Posterior cingulate gyrus (tissue), 11 donors: ENCODE measurements around the gene MRPS27.

Source experiments
- DNase-seq, 10 donors: peaks; one replicate each; pipeline versions ENCODE4 v3.0.0 to v3.0.0-alpha.2; 2020 to 2021; ENCODE audit warnings: mixed read lengths in 3 of 10
- intact Hi-C: fragments of 100-400 bp; cut with DNase I; formaldehyde crosslinking; loops from one replicate; pipeline ENCODE4 v1.15.1; 2023

MRPS27 gene

DNA sequence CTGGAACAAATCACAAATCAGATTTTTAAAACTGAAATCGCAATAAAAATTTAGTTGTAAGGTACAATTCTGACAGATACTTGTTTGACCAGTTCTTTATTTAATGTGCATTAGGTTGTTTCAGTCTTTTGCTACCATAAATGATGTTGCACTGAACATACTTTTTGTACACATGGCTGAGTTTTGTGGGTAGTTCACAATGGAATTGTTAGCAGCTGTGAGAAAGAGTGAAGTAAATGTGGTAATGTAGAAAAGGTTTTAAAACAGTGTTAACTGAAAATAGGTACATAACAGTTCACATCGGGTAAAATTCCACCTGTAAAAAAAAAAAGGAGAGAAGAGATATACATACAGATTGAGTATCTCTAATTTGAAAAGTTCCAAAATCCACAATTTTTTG lies 25.6 kb downstream of the MRPS27 start:
- intact Hi-C loops = no loop called here
- DNase-seq = no peak

GRCh38 chr5:72293495-72294055 lies 26.5 kb downstream of the MRPS27 start:
- intact Hi-C loops = no loop called here
- no peak for DNase-seq

DNA sequence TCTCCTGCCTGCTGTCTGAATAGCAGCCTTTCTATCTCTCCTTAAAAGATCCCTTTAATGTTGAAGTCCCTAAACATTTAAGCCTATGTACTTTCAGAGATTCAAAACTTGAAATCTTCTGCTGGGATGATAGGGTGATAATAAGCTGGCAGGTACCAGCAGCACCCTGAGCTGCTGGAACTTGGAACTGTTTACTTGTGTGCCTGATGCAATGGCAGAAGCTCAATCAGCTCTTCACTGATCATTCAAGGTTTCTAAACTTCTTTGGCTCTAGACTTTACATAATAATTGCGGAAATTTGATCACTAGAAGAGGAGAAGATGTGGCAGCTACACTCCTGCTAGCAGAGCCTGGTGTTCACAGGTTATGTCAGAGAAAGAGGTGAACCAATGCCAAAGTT lies 27.6 kb downstream of the MRPS27 start:
- DNase-seq = no peak
- intact Hi-C loops = no loop called here

DNA sequence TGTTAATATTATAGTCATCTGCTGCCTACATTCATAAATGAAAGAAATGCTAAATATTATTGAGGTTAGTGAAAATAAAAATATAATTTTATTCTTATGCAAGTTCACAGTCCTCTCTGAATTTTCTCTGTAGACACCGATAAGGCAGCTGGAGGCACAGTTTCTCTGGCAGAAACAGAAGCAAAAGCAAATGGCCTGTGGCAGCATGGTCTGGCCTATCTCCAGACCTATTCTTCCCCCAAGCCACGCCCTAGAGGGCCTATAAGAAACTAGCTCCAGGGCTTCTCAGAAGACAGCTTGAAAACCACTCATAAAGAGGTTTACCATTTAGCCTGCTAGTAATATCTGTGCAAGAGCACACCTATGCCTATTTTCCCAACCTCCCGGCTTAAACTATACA lies 28.4 kb downstream of the MRPS27 start:
- intact Hi-C loops = no loop called here
- no peak for DNase-seq

DNA sequence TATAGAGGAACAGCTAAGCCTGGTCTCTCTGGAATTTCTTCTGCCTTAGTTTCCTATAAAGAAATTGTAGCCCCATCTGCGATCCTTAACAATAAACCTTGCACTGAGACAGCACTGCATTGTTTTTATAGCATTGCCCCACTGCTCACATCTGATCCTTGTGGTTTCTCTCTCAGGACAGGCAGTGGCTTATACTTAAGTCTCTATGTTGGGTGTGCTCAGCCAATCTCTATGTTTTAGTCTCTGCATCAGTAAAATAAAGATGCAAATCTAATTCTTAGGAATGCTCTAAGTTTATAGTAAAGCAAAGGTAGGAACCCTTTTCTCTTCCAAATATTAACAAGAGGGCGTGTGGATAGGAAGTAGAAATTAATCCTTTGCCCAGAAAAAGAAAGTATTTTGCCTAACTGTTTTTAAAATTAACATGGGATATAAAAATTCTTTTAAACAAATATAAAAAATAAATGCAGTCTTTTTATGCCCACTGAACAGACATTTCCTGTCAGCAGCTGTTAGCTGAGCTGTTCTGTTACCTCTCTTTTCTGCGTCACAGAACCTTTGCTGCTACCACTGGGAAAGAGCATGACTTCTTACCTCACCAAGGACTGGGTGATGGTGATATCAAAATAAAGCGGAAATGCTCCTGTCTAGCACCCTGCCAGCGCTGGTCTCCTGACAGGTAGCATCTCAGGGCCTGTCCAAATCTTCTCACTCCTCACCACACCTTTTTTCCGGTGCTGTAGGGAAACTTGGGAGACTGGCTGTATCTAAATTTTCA lies 29.5 kb downstream of the MRPS27 start:
- intact Hi-C loops = no loop called here
- DNase-seq = no peak

DNA sequence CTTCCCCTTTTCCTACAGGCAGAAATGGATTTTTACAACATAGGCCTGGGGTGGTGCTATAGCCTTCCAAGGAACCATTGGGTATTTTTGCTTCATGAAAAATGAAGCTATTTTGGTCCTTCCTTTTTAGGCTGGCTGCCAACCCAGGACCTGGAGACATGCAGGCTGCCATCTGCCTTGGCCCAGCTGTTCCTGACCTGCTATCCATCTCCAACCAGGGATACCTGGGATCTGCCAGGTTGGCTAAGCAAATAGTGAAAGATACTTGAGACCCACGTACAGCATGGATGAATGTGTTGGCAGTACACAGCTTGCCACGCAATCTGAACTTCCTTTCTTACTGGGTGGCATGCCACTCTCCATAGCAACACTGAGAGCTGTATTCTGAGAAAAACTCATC lies 31.1 kb downstream of the MRPS27 start:
- intact Hi-C loops = no loop called here
- DNase-seq = peak in 4 of 10 donors; percentile 24 to 86 (median 48)

DNA sequence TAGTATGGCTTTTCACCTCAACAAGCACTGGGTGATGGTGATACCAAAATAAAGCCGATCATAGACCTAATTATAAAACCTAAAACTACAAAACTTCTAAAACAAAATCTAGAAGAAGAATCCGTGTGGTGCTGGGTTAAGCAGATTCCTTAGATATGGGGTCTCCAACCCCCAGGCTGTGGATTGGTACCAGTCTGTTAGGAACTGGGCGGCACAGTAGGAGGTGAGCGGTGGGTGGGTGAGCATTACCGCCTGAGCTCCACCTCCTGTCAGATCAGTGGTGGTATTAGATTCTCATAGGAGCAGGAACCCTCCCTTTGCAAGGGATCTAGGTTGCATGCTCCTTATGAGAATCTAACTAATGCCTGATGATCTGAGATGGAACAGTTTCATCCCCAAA lies 33.2 kb downstream of the MRPS27 start:
- intact Hi-C loops = no loop called here
- DNase-seq = no peak

GRCh38 chr5:72285424-72285821 lies 34.6 kb downstream of the MRPS27 start:
- no peak for DNase-seq
- intact Hi-C loops = no loop called here

- intact Hi-C loops = no loop called here
- DNase-seq = no peak
Observed at GRCh38 chr5:72284559-72285423, 35.2 kb downstream of the MRPS27 start.

GRCh38 chr5:72283358-72283757 lies 36.7 kb downstream of the MRPS27 start:
- intact Hi-C loops = no loop called here
- DNase-seq = no peak

GRCh38 chr5:72282878-72283277 lies 37.2 kb downstream of the MRPS27 start:
- intact Hi-C loops = no loop called here
- no peak for DNase-seq

- DNase-seq = no peak
- intact Hi-C loops = no loop called here
Observed at GRCh38 chr5:72281764-72282499, 38.1 kb downstream of the MRPS27 start.

DNA sequence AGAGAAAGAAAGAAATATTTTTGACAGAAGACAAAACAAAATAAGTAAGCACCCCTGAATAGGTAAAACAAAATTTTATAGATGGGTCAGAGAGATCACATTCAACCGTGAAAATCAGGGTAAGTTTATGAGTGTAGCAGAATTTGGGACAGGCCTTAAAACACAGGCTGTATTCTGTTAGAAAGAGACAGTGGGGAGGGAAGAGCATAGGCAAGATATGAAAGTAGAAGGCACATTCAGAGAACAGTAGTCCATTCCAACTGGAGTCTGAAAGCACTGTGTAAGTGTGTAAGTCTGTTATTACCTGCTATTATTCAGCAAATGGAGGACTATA lies 38.6 kb downstream of the MRPS27 start:
- no peak for DNase-seq
- intact Hi-C loops = no loop called here

- DNase-seq = peak in 1 of 10 donors; percentile 29
- intact Hi-C loops = no loop called here
Observed at GRCh38 chr5:72280581-72281069, 39.4 kb downstream of the MRPS27 start.

- DNase-seq = no peak
- intact Hi-C loops = no loop called here
Observed at GRCh38 chr5:72276219-72276752, 43.8 kb downstream of the MRPS27 start.

GRCh38 chr5:72273547-72273946 lies 46.5 kb downstream of the MRPS27 start:
- intact Hi-C loops = no loop called here

DNA sequence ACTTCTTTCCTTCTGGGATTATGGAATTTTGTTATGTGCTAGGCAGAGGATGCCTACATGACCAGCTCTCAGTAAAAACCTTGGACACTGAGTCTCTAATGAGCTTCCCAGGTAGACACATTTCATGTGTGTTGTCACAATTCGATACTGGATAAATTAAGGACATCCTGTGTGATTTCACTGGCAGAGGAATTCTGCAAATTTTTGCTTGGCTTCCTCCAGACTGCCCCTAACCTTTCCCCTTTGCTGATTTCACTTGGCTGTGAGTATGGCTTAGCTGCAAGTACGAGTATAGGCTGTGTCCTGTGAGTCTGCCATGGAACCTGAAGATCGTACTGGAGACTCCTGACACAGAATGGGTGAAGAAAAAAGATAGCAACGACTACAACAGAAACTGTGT lies 47.6 kb downstream of the MRPS27 start:
- intact Hi-C loops = no loop called here
- DNase-seq = no peak

More at GRCh38 chr5:72273547-72273946, 46.5 kb downstream of the MRPS27 start:
- no peak for DNase-seq

- intact Hi-C loops = no loop called here
- no peak for DNase-seq
Observed at GRCh38 chr5:72271702-72272101, 48.3 kb downstream of the MRPS27 start.

DNA sequence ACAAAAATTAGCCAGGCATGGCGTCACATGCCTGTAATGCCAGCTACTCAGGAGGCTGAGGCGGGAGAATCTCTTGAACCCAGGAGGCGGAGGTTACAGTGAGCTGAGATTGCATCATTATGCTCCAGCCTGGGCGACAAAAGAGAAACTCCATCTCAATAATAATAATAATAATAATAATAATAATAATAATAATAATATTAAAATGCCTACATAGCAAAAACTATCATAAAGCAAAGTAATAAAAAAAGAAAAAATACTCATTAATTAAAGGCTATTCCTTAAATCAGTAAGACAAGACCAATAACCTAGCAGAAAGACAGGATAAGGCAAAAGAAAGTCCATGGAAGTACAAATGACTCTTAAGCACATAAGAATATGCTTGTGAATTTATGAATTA lies 50.0 kb downstream of the MRPS27 start:
- intact Hi-C loops = no loop called here
- no peak for DNase-seq

DNA sequence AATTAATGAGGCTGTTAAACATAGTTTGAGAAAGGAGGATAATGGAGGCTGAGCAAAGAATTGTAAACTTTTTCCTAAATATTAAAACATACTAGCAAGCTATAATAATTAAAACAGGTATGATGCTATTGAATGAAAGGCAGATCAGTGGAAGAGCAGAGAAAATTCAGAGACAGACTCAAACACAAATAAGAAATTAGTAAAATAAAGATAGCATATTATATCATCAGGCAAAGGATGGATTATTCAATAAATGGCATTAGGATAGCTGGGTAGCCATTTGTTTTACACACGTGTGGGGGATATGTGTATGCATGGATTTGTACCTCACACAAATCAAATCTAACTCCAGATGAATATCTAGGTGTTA lies 50.6 kb downstream of the MRPS27 start:
- no peak for DNase-seq
- intact Hi-C loops = no loop called here
